DND-41 (cell line): Measurements from ENCODE around the gene S100A2.

ENCODE experiments used
- ATAC-seq: fragments of 200-7000 bp; cut with Tn5 transposase; 3 replicates; pipeline ENCODE4 v1.9.1; 2021; ENCODE audit warnings: low read depth; ENCODE audit not compliant: insufficient read depth
- DNase-seq: peaks from one replicate; pipeline ENCODE4 v3.0.0-alpha.2; 2020
- H2AFZ ChIP-seq: 2 replicates; pipeline ENCODE4 v1.6.0; 2012; ENCODE audit warnings: low read depth, low read length
- H3K27ac ChIP-seq: 2 replicates; pipeline ENCODE4 v1.5.1; 2012; ENCODE audit warnings: low read length, inconsistent platforms
- H3K27me3 ChIP-seq: fragments of 200-600 bp; sonication (generic); 2 replicates; pipeline ENCODE4 v1.6.0; 2012; ENCODE audit warnings: low read length, mild to moderate bottlenecking, inconsistent platforms; ENCODE audit not compliant: insufficient read depth, poor library complexity
- H3K36me3 ChIP-seq: 2 replicates; pipeline ENCODE4 v1.5.1; 2012; ENCODE audit warnings: low read length, inconsistent platforms; ENCODE audit not compliant: insufficient read depth
- H3K4me1 ChIP-seq: 2 replicates; pipeline ENCODE4 v1.5.1; 2012; ENCODE audit warnings: mild to moderate bottlenecking, low read length; ENCODE audit not compliant: insufficient read depth
- H3K4me2 ChIP-seq: 2 replicates; pipeline ENCODE4 v1.6.0; 2012; ENCODE audit warnings: mild to moderate bottlenecking, moderate library complexity, low read length, inconsistent platforms; ENCODE audit not compliant: insufficient read depth
- H3K4me3 ChIP-seq, 2 experiments: fragments of 200-600 bp in 1 of 2; shearing (Covaris generic) in 1 of 2; 2 replicates each; pipeline ENCODE4 v1.5.1; 2012 to 2016; ENCODE audit warnings: inconsistent platforms in 2 of 2, low read length in 2 of 2, mild to moderate bottlenecking in 2 of 2, low read depth in 1 of 2, moderate library complexity in 1 of 2
- H3K79me2 ChIP-seq: 2 replicates; pipeline ENCODE4 v1.6.0; 2012; ENCODE audit warnings: low read length, inconsistent platforms; ENCODE audit not compliant: insufficient read depth
- H3K9ac ChIP-seq: 2 replicates; pipeline ENCODE4 v1.6.0; 2012; ENCODE audit warnings: low read depth, mild to moderate bottlenecking, inconsistent platforms, low read length, moderate library complexity
- H3K9me3 ChIP-seq: 2 replicates; pipeline ENCODE4 v1.5.1; 2012; ENCODE audit warnings: low read length, moderate library complexity, mild to moderate bottlenecking, inconsistent platforms; ENCODE audit not compliant: insufficient read depth, severe bottlenecking
- H4K20me1 ChIP-seq: 2 replicates; pipeline ENCODE4 v1.6.0; 2012; ENCODE audit warnings: low read length; ENCODE audit not compliant: insufficient read depth
- EZH2 ChIP-seq: IDR thresholded peaks from 3 replicates; pipeline ENCODE4 v1.6.1; 2012; ENCODE audit warnings: borderline replicate concordance, low read depth, mild to moderate bottlenecking, moderate library complexity, low read length, inconsistent platforms; ENCODE audit not compliant: severe bottlenecking
- TF ChIP-seq, protein P1 (sequence below): IDR thresholded peaks from 2 replicates; pipeline ENCODE4 v1.5.1; 2012; ENCODE audit warnings: borderline replicate concordance, low read length, moderate library complexity, mild to moderate bottlenecking; ENCODE audit not compliant: poor library complexity, severe bottlenecking; ENCODE audit errors: extremely low read depth

The S100A2 gene

GRCh38 chr1:153539395-153540093, 26.1 kb downstream of the S100A2 start:
- Histone ChIP-seq H3K4me2 (no peak overlapping the region; the same call in 1 of the 2 replicates), H3K4me1 (peaks cover 52% of the 10 kb centered on the region), H3K9ac (no peak overlapping the region), H3K79me2 (no peaks in the 10 kb centered on the region), H3K36me3 (no peaks in the 10 kb centered on the region), H4K20me1 (no peaks in the 10 kb centered on the region), H3K27ac (peak overlapping the region; percentile 77), H3K4me3 (no peak overlapping the region), H3K9me3 (no peaks in the 10 kb centered on the region), H3K27me3 (no peaks in the 10 kb centered on the region), H2AFZ (peak overlapping the region; percentile 68)
- TF ChIP-seq EZH2, result no peak
- TF ChIP-seq, protein P1, sequence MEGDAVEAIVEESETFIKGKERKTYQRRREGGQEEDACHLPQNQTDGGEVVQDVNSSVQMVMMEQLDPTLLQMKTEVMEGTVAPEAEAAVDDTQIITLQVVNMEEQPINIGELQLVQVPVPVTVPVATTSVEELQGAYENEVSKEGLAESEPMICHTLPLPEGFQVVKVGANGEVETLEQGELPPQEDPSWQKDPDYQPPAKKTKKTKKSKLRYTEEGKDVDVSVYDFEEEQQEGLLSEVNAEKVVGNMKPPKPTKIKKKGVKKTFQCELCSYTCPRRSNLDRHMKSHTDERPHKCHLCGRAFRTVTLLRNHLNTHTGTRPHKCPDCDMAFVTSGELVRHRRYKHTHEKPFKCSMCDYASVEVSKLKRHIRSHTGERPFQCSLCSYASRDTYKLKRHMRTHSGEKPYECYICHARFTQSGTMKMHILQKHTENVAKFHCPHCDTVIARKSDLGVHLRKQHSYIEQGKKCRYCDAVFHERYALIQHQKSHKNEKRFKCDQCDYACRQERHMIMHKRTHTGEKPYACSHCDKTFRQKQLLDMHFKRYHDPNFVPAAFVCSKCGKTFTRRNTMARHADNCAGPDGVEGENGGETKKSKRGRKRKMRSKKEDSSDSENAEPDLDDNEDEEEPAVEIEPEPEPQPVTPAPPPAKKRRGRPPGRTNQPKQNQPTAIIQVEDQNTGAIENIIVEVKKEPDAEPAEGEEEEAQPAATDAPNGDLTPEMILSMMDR, result no peak
- ATAC-seq (no peak), DNase-seq (no peak)

DNA sequence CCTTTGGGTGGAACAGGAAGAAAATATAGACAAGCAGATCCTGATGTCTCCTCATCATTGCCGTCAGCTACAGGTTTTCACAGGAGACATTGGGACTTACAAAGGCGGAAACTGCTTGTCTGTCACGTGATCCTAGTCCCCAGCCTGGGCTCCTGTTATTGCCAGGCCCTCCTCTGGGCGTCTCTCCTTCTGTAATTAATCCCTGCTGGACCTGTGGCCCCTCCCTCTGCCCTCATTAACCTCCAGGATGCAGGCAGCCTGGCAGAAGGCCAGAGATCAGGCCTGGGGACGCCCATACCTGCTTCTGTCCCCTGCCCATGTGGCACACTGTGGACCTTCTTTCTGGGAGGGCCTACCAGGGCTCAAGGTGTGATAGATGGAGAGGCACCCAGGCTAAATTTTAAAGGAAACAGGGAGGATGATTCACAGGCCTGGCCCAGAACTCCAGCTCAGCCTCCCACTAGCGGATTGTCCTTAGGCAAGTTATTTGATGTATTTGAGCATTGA, 27.3 kb downstream of the S100A2 start:
- ATAC-seq (no peak), DNase-seq (no peak)
- Histone ChIP-seq H3K4me3 (no peak overlapping the region), H3K9ac (no peak overlapping the region), H3K27ac (no peak overlapping the region), H3K9me3 (no peaks in the 10 kb centered on the region), H3K27me3 (no peaks in the 10 kb centered on the region), H3K4me2 (no peak overlapping the region), H4K20me1 (no peaks in the 10 kb centered on the region), H3K36me3 (no peaks in the 10 kb centered on the region), H3K4me1 (peaks cover 41% of the 10 kb centered on the region), H2AFZ (no peak overlapping the region), H3K79me2 (no peaks in the 10 kb centered on the region)
- TF ChIP-seq, protein P1, result no peak
- no peak for TF ChIP-seq EZH2

- peaks cover 33% of the 10 kb centered on the region for H3K4me1 ChIP-seq
- no peaks in the 10 kb centered on the region for H3K79me2 ChIP-seq
- DNase-seq (no peak), ATAC-seq (no peak)
- no peaks in the 10 kb centered on the region for H3K36me3 ChIP-seq
- H3K27me3 ChIP-seq, result no peaks in the 10 kb centered on the region
- H4K20me1 ChIP-seq, result no peaks in the 10 kb centered on the region
- H3K27ac ChIP-seq, result no peak overlapping the region
- no peak overlapping the region for H3K9ac ChIP-seq
- TF ChIP-seq, protein P1, result no peak
- TF ChIP-seq EZH2, result no peak
- H3K4me3 ChIP-seq, result no peak overlapping the region
- no peaks in the 10 kb centered on the region for H3K9me3 ChIP-seq
- H3K4me2 ChIP-seq, result no peak overlapping the region
- H2AFZ ChIP-seq, result no peak overlapping the region
Observed at GRCh38 chr1:153537376-153537730, 28.3 kb downstream of the S100A2 start.
